A549 treated with ZK216348 at 1 μM for 4 hours (cell line): ENCODE data around the gene FGF4. TPM values are rescaled to one million over a fixed set of nuclear protein-coding genes. Genes with fewer than 3 reads are reported as not detected.

Experiments used
- total RNA-seq: library from RNA; stranded (reverse); fragments of 200-300 nt; extraction: Qiagen RNA extraction; gene quantifications from 5 replicates; pipeline ENCODE4 v1.2.3, GENCODE V29; 2022; ENCODE audit warnings: low read depth

Gene FGF4, protein sequence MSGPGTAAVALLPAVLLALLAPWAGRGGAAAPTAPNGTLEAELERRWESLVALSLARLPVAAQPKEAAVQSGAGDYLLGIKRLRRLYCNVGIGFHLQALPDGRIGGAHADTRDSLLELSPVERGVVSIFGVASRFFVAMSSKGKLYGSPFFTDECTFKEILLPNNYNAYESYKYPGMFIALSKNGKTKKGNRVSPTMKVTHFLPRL
- not detected in 5 replicates for total RNA-seq

DNA sequence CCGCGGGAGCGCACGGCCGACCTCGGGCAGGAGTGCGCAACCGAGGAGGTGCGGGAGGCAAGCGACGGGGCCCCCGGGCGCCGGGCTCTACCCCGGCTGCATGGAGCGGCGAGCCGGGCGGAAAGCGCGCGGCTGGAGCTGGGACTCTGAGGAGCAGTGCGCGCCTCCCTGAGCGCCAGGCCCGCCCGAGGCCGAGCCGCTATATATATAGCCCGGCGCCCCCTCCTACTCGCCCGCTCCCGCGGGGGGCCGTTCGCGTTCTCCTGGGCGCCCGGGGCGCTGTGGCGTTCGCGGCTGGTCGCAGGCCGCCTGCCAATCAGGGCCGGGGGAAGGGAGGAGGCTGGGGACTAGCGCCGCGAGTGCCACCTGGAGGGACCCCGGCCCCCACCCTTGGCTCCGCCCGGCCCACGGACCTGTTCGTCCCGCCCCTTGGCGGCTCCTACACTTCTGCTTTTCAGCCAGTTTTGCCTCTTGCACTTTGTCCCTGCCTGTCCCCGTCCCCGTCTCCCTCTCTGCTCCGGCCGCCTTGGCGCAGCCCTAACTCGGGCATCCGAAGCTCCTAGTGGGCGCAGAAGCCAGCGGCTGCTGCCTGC is at the start of gene FGF4:
Gene FGF4 (minus strand): TSS at position 179 of the 593 bp plus-strand sequence. CDS start 257 bp downstream, outside the sequence.

DNA sequence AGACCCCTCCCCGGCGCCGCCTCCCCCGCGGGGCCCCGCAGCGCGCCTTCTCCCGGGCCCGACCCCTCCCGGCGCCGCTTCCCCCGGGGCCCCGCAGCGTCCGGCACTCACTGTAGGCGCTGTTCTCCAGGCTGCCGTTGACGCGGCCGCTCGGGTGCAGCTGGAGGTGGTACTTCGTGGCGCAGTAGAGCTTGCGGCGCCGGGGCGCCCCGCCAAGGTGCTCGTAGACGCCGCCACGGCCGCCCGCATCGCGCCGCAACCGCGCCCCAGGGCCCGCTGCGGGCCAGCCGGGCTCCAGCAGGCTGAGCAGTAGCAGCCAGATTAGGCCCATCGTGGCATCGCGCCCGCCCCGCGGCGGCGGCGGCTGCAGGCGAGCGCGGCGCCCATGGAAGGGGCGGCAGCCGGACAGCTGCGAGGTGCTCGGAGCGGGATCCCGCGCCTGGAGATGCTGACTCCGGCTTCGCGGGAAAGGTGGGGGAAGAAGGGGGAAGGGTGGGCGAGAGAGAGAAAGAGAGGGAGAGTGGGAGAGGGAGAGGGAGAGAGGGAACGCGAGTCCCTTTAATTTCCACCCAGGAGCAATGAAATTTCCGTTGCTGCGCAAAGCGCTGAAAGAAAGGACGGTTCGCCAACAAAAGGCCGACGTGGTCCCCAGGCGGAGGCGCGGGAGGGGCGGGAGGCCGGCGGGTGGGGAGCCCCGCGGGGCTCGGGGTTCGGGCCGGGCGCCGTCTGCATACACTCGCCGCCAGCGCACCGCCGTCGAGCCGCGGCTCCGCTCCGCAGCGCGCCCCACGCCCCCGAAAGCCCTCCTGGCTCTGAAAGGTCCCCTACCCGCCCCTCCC is 43.7 kb upstream of the FGF4 start, which contains the start of gene FGF3:
Gene FGF3 (minus strand): TSS at position 814 of the 839 bp plus-strand sequence. CDS start 483 bp downstream, at position 331.

Other genes starting within 250 kb of the FGF4 start
- 157 to 270 TPM (median 221 TPM) in 5 replicates for gene CCND1, start 134.2 kb downstream of the FGF4 start, total RNA-seq
- gene LTO1, start 100.0 kb downstream of the FGF4 start, total RNA-seq = 28.7 to 38.5 TPM (median 32.2 TPM) in 5 replicates
- gene FGF19, start 71.3 kb downstream of the FGF4 start, total RNA-seq = 0.09 to 0.14 TPM (median 0.10 TPM) in 4 of 5 replicates, not detected in the other
- not detected in 5 replicates for gene FGF3, start 44.1 kb upstream of the FGF4 start, total RNA-seq